ENCODE measurements around the gene KRT77. TPM values are rescaled to one million over a fixed set of nuclear protein-coding genes. Genes with fewer than 3 reads are reported as not detected.

KRT77 gene
- total RNA-seq, 1 donor from 2014 or later = not detected

DNA sequence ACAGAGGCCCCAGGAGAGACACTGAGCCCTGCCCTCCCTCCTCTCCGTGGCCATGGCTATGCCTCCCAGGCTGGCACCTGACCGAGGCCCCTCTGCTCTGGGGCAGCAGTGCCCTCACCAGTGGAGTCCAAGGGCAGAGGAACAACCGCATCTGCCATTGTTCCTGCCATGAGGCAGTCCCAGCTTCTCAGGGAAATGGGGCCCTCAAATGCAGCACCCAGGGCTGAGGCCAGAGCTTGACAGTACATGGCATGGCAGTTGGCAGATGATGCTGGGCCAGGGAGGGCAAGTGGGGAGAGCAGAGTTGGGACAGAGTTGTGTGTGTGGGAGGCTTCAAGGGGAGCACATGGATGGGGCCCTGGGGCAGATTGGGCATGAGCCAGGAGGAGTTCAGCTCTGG is 21.1 kb upstream of the KRT77 start:
- H3K4me1 Mint-ChIP-seq (ENCODE audit: unreplicated experiment) = no peaks in the 10 kb centered on the region
- TF ChIP-seq, protein P1, sequence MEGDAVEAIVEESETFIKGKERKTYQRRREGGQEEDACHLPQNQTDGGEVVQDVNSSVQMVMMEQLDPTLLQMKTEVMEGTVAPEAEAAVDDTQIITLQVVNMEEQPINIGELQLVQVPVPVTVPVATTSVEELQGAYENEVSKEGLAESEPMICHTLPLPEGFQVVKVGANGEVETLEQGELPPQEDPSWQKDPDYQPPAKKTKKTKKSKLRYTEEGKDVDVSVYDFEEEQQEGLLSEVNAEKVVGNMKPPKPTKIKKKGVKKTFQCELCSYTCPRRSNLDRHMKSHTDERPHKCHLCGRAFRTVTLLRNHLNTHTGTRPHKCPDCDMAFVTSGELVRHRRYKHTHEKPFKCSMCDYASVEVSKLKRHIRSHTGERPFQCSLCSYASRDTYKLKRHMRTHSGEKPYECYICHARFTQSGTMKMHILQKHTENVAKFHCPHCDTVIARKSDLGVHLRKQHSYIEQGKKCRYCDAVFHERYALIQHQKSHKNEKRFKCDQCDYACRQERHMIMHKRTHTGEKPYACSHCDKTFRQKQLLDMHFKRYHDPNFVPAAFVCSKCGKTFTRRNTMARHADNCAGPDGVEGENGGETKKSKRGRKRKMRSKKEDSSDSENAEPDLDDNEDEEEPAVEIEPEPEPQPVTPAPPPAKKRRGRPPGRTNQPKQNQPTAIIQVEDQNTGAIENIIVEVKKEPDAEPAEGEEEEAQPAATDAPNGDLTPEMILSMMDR (IDR thresholded peaks at IDR 0.05) = no peak
- H3K27me3 Mint-ChIP-seq (ENCODE audit: unreplicated experiment) = peaks cover 37% of the 10 kb centered on the region
- no peak overlapping the region for H3K4me3 Mint-ChIP-seq (ENCODE audit: unreplicated experiment)
- no peaks in the 10 kb centered on the region for H3K9me3 Mint-ChIP-seq (ENCODE audit: unreplicated experiment)
- H3K36me3 Mint-ChIP-seq (ENCODE audit: unreplicated experiment) = no peaks in the 10 kb centered on the region
- H3K27ac Mint-ChIP-seq (ENCODE audit: unreplicated experiment) = no peak overlapping the region
- no peak for DNase-seq (ENCODE audit: extremely low spot score, unreplicated experiment)

GRCh38 chr12:52722680-52723079 is 19.4 kb upstream of the KRT77 start:
- no peaks in the 10 kb centered on the region for H3K4me1 Mint-ChIP-seq (ENCODE audit: unreplicated experiment)
- H3K27ac Mint-ChIP-seq (ENCODE audit: unreplicated experiment) = no peak overlapping the region
- H3K27me3 Mint-ChIP-seq (ENCODE audit: unreplicated experiment) = peaks cover 25% of the 10 kb centered on the region
- H3K36me3 Mint-ChIP-seq (ENCODE audit: unreplicated experiment) = no peaks in the 10 kb centered on the region
- TF ChIP-seq, protein P1 (IDR thresholded peaks at IDR 0.05) = no peak
- no peak overlapping the region for H3K4me3 Mint-ChIP-seq (ENCODE audit: unreplicated experiment)
- DNase-seq (ENCODE audit: extremely low spot score, unreplicated experiment) = no peak
- no peaks in the 10 kb centered on the region for H3K9me3 Mint-ChIP-seq (ENCODE audit: unreplicated experiment)

DNA sequence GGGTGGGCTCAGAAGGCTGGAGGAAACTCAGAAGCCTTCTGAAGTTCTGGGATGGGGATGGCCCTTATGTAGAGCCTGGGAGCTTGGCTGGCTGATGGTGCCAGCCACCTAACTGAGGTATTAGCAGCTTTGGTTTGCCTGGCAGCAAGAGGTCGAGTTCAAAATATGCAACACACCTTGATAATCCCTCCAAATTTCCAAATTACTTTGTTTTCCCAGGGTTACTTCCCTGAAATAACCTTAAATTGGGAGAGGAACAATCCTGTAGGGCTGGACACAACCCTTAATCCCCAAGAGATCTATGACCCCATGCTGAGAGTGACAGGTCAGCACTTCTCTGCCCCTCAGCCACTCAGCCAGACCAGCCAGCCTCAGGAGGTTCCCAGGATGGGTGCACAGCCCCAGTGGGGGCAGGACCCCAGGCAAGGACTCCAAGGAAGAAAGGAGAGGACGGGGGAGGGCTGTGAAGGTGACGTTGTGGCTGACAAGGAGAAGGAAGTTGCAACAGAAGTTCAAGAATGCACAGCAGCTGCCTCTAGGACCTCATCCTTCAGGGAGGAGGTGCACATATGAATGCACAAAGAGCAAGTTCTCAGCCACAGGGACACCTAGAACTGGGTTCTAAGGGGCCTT is 18.6 kb upstream of the KRT77 start:
- Mint-ChIP-seq H3K4me1 (ENCODE audit: unreplicated experiment) (no peaks in the 10 kb centered on the region), H3K27ac (ENCODE audit: unreplicated experiment) (no peak overlapping the region), H3K9me3 (ENCODE audit: unreplicated experiment) (no peaks in the 10 kb centered on the region), H3K4me3 (ENCODE audit: unreplicated experiment) (no peak overlapping the region), H3K36me3 (ENCODE audit: unreplicated experiment) (no peaks in the 10 kb centered on the region), H3K27me3 (ENCODE audit: unreplicated experiment) (peaks cover 28% of the 10 kb centered on the region)
- no peak for DNase-seq (ENCODE audit: extremely low spot score, unreplicated experiment)
- TF ChIP-seq, protein P1 (IDR thresholded peaks at IDR 0.05) = no peak

DNA sequence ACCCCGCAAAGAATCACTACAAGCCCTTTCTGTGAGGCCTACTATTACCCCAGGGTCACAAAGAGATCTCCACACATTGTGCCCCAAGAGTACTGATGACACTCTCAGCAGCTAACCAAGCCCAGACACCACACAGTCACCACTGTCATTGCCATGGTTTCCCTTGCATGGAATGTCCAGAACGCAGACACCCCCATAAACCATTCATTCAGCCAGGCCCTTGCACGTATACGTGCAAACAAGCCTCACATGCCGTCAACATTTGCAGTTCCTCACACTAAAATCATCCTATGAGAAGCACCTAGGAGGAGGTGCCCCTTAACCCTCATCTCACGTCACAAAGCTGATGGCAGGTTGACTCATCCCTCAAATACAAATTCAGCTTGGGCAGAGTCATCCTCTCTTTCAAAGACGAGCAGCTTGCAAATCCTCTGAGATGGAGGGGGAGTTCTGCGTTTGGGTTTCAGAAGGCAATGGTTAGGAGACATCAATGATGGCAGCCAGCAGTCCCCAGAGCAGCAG is 17.1 kb upstream of the KRT77 start:
- Mint-ChIP-seq H3K36me3 (ENCODE audit: unreplicated experiment) (no peaks in the 10 kb centered on the region), H3K4me1 (ENCODE audit: unreplicated experiment) (no peaks in the 10 kb centered on the region), H3K4me3 (ENCODE audit: unreplicated experiment) (no peak overlapping the region), H3K27ac (ENCODE audit: unreplicated experiment) (no peak overlapping the region), H3K9me3 (ENCODE audit: unreplicated experiment) (no peaks in the 10 kb centered on the region), H3K27me3 (ENCODE audit: unreplicated experiment) (peaks cover 35% of the 10 kb centered on the region)
- no peak for DNase-seq (ENCODE audit: extremely low spot score, unreplicated experiment)
- TF ChIP-seq, protein P1 (IDR thresholded peaks at IDR 0.05) = no peak

DNA sequence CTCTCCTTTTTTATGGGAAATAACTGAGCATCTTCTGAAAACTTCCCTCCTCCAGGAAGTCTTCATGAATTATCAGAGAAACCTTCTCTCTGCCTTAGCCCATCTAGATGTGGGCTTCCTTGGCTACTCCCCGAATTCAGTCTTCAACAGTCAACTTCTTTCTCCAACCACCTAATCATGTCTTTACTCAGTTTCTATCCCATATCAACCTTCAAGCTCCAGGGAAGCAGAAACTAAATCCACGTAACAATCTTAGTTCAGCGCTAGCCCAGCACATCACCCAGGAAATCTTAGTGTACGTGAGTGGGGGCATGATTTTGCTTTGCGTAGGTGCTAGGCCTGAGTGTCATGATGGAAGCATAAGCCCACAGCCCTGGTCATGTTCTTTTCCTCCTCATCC is 12.7 kb upstream of the KRT77 start:
- TF ChIP-seq, protein P1 (IDR thresholded peaks at IDR 0.05) = no peak
- no peaks in the 10 kb centered on the region for H3K9me3 Mint-ChIP-seq (ENCODE audit: unreplicated experiment)
- H3K4me1 Mint-ChIP-seq (ENCODE audit: unreplicated experiment) = peaks cover 2% of the 10 kb centered on the region
- H3K36me3 Mint-ChIP-seq (ENCODE audit: unreplicated experiment) = no peaks in the 10 kb centered on the region
- no peak overlapping the region for H3K4me3 Mint-ChIP-seq (ENCODE audit: unreplicated experiment)
- no peak for DNase-seq (ENCODE audit: extremely low spot score, unreplicated experiment)
- peaks cover 63% of the 10 kb centered on the region for H3K27me3 Mint-ChIP-seq (ENCODE audit: unreplicated experiment)
- H3K27ac Mint-ChIP-seq (ENCODE audit: unreplicated experiment) = no peak overlapping the region

All from osteocyte (in vitro differentiated cells).